ENCODE results near the gene LTC4S. TPM values are rescaled to one million over a fixed set of nuclear protein-coding genes. Genes with fewer than 3 reads are reported as not detected.
A peak's percentile ranks its signal among the peaks of the same experiment; 100 is the strongest.

The LTC4S gene
- total RNA-seq, 2 donors from 2014 or later = 5.3 to 5.4 TPM

DNA sequence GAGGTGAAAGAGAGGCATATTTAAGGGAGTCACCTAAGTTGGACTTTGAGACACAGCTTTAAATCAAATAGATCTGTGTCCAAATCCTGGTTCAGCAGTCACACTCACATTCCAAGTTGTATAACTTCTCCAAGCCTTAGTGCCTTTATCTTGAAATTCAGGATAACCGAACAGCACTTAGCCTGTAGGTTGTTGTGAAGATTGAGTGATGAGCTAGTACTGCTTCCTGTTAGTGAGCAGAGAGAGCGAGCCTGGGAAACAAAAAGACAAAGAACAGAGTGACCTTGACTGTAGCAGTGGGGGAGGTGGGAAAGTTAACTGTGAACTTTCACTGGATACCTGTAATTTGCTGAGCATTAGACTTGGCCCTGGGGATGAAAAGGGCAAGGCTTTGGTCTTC lies 38.8 kb upstream of the LTC4S start:
- Histone ChIP-seq H3K36me3 (no peaks in the 10 kb centered on the region), H3K9ac (ENCODE audit: low read depth in 2 of 2, low read length in 2 of 2) (peak overlapping the region in 1 of 2 donors; percentile 14), H3K9me3 (no peaks in the 10 kb centered on the region), H3K4me1 (peaks cover 9% of the 10 kb centered on the region), H3K27ac (peak overlapping the region; percentile 7), H3K4me3 (no peak overlapping the region), H3K27me3 (no peaks in the 10 kb centered on the region)
- TF ChIP-seq, protein P1, sequence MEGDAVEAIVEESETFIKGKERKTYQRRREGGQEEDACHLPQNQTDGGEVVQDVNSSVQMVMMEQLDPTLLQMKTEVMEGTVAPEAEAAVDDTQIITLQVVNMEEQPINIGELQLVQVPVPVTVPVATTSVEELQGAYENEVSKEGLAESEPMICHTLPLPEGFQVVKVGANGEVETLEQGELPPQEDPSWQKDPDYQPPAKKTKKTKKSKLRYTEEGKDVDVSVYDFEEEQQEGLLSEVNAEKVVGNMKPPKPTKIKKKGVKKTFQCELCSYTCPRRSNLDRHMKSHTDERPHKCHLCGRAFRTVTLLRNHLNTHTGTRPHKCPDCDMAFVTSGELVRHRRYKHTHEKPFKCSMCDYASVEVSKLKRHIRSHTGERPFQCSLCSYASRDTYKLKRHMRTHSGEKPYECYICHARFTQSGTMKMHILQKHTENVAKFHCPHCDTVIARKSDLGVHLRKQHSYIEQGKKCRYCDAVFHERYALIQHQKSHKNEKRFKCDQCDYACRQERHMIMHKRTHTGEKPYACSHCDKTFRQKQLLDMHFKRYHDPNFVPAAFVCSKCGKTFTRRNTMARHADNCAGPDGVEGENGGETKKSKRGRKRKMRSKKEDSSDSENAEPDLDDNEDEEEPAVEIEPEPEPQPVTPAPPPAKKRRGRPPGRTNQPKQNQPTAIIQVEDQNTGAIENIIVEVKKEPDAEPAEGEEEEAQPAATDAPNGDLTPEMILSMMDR (IDR thresholded peaks at IDR 0.05) = no peak
- no peak for DNase-seq
- intact Hi-C loops (cut with DNase I) = no loop called here

DNA sequence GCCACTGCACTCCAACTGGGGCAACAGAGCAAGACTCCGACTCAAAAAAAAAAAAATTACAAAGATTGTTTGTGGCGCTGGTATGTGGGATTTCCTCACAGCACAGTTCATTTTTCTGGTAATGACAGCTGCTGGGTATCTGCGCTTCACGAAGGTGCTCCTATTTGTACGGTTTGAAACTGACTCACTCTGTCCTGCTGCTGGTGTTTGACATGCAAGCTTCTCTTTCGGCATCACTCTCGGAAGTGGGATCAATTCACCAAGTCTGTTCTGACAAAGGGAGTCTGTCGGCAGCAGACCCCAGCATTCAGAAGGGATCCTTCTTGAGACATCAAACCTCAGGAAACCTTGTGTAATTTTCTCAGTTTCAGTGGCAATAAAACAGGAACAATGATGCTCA lies 34.8 kb upstream of the LTC4S start:
- peaks cover 23% of the 10 kb centered on the region for H3K4me1 ChIP-seq
- no peak overlapping the region for H3K4me3 ChIP-seq
- H3K9ac ChIP-seq (ENCODE audit: low read depth in 2 of 2, low read length in 2 of 2) = no peak overlapping the region
- TF ChIP-seq, protein P1 (IDR thresholded peaks at IDR 0.05) = no peak
- H3K36me3 ChIP-seq = no peaks in the 10 kb centered on the region
- H3K9me3 ChIP-seq = no peaks in the 10 kb centered on the region
- intact Hi-C loops (cut with DNase I) = no loop called here
- DNase-seq = no peak
- H3K27ac ChIP-seq = no peak overlapping the region
- H3K27me3 ChIP-seq = no peaks in the 10 kb centered on the region

DNA sequence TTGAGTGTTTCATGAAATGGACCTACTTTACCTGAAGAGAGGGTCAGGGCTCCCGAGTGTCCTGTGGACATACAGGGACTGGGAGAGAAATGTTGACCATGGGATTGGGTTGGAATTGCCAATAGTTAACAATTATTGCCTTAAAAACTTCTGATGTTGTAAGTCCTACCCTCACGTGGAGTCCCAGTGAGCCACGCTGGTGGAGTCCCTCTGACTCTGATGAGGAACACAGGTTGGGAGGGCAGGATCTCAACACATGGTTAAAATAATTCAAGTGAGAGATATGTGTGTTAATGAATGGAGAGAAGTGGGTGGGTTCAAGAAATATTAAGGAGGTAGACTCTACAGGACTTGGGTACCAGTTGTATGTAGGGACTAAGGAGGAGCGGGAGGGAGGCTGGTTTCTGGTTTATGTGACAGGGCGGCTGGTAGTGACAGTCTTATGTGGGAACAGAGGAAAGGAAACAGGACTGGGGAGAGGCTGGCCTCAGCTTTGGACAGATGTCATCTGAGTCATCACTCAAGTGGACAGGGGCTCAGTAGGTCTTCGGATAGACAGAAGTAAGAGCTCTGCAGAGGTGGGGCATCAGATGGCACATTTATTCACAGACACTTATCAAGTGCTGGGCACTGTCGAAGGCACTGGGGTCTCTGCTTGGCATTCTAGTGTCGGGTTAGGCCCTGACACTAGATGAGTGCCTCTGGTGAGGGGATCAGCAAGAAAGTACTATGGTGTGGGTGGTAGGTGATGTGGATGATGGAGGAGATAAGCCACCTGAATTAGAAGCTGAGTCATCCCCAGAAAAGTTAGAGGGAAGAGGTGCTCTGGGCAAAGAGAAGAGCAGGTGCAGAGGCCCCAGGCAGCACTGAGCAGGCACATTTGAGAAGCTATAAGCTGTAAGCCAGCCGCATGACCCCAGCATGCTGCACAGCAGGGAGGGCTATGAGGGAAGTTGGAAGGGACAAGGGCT lies 33.9 kb upstream of the LTC4S start:
- no peak overlapping the region for H3K4me3 ChIP-seq
- no peaks in the 10 kb centered on the region for H3K9me3 ChIP-seq
- H3K4me1 ChIP-seq = peaks cover 19% of the 10 kb centered on the region
- no peak for DNase-seq
- no peaks in the 10 kb centered on the region for H3K36me3 ChIP-seq
- TF ChIP-seq, protein P1 (IDR thresholded peaks at IDR 0.05) = no peak
- no peak overlapping the region for H3K9ac ChIP-seq (ENCODE audit: low read depth in 2 of 2, low read length in 2 of 2)
- no peaks in the 10 kb centered on the region for H3K27me3 ChIP-seq
- H3K27ac ChIP-seq = no peak overlapping the region
- intact Hi-C loops (cut with DNase I) = loop anchor here (5.0 kb wide), 1 partner anchor 37 kb away; no protein-coding TSS in a partner anchor

DNA sequence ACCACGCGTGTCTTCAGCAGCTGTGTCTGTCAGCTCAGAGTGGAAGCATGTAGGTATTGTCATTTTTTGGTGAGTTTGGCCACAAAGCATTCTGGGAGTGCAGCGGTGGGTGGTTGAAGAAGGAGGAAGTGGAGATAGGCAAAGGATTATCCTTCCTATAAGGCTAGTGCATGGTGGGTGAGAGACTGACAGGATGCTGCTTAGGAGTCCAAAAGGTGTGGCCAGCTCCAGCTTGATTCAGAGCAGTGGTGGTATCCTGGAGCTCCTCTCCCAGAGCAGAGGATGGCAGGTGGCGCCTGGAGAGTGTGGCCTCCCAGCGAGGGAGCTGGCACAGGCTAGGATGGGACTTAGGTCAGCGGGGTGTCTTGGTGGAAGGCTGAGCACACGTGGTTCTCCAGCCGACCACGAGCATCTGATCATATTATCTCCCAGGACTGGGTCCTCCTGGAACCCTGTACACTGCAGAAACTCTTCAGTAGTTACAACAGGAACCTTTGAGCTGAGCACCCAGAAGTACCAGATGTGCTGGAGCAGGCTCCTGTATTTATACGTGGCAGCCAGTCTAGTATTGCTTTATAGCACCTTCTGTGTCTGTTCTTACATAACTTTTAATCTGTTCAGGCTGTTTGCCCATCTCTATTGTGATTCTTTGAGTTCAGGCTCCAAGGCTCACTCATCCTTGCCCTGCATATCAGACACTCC lies 31.6 kb upstream of the LTC4S start:
- peaks cover 15% of the 10 kb centered on the region for H3K4me1 ChIP-seq
- peak; percentile 32 for DNase-seq
- peaks cover 6% of the 10 kb centered on the region for H3K36me3 ChIP-seq
- peak overlapping the region in 1 of 2 donors; percentile 52 for H3K9ac ChIP-seq (ENCODE audit: low read depth in 2 of 2, low read length in 2 of 2)
- no peaks in the 10 kb centered on the region for H3K9me3 ChIP-seq
- intact Hi-C loops (cut with DNase I) = loop anchor here (5.0 kb wide), 1 partner anchor 35 kb away; no protein-coding TSS in a partner anchor
- TF ChIP-seq, protein P1 (IDR thresholded peaks at IDR 0.05) = no peak
- H3K4me3 ChIP-seq = no peak overlapping the region
- H3K27ac ChIP-seq = peak overlapping the region; percentile 53
- no peaks in the 10 kb centered on the region for H3K27me3 ChIP-seq

DNA sequence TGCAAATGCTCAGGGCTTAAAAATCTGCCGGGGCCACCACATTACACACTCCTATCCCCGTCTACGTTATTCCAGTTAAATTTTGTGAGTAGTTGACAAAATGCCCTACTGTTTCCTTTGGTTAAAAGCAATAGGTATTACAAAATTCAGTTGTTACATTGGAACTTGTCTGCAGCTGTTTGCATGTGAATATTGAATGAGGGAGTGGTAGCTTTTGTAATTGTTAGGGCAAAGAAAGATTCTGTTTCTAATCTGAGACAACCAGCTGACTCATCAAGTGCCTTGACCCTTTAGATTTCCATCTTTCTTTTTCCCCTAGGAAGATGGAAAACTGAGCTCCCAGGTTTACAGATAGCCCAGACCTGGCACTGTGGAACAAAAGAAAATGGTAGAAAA lies 31.0 kb upstream of the LTC4S start:
- no peak for DNase-seq
- H3K27ac ChIP-seq = peak overlapping the region; percentile 53
- H3K36me3 ChIP-seq = peaks cover 6% of the 10 kb centered on the region
- TF ChIP-seq, protein P1 (IDR thresholded peaks at IDR 0.05) = no peak
- no peak overlapping the region for H3K4me3 ChIP-seq
- H3K27me3 ChIP-seq = no peaks in the 10 kb centered on the region
- peaks cover 15% of the 10 kb centered on the region for H3K4me1 ChIP-seq
- intact Hi-C loops (cut with DNase I) = loop anchor here (5.0 kb wide), 1 partner anchor 35 kb away; no protein-coding TSS in a partner anchor
- H3K9ac ChIP-seq (ENCODE audit: low read depth in 2 of 2, low read length in 2 of 2) = peak overlapping the region in 1 of 2 donors; percentile 52
- no peaks in the 10 kb centered on the region for H3K9me3 ChIP-seq

All from colonic mucosa (tissue), 4 donors.